GM12865 (cell line): Measurements from ENCODE around the gene KCNMB4.

Experiments
- DNase-seq: peaks from one replicate; pipeline ENCODE4 v3.0.0; 2010; ENCODE audit warnings: low read depth
- H3K4me3 ChIP-seq: 2 replicates; pipeline ENCODE4 v1.5.1; 2011; ENCODE audit warnings: mild to moderate bottlenecking, low read depth, low read length, control low read depth
- CTCF ChIP-seq: IDR thresholded peaks from 2 replicates; pipeline ENCODE4 v1.5.1; 2011; ENCODE audit warnings: low read length, control low read depth, low read depth, inconsistent platforms; ENCODE audit not compliant: insufficient read depth; ENCODE audit errors: missing control alignments

The KCNMB4 gene

GRCh38 chr12:70365648-70366518 lies at the start of gene KCNMB4:
Gene KCNMB4 (plus strand): TSS chr12:70366290. CDS start chr12:70366735, 445 bp downstream.
- DNase-seq: peak; percentile 63
- H3K4me3 ChIP-seq: peak within 1 kb of the TSS; percentile 82
- TF ChIP-seq CTCF: no peak

GRCh38 chr12:70317781-70318180 lies 48.3 kb upstream of the KCNMB4 start:
- no peak for TF ChIP-seq CTCF
- peak; percentile 83 for DNase-seq
- H3K4me3 ChIP-seq: no peak overlapping the region

GRCh38 chr12:70319605-70320004 lies 46.5 kb upstream of the KCNMB4 start:
- no peak for TF ChIP-seq CTCF
- DNase-seq: no peak
- no peak overlapping the region for H3K4me3 ChIP-seq

GRCh38 chr12:70321191-70321590 lies 44.9 kb upstream of the KCNMB4 start:
- no peak for DNase-seq
- no peak overlapping the region for H3K4me3 ChIP-seq
- TF ChIP-seq CTCF: no peak

- no peak overlapping the region for H3K4me3 ChIP-seq
- no peak for TF ChIP-seq CTCF
- no peak for DNase-seq
Measured at GRCh38 chr12:70327541-70327940, 38.5 kb upstream of the KCNMB4 start.

- DNase-seq: no peak
- no peak for TF ChIP-seq CTCF
- no peak overlapping the region for H3K4me3 ChIP-seq
Measured at GRCh38 chr12:70329728-70330127, 36.4 kb upstream of the KCNMB4 start.

- DNase-seq: no peak
- no peak for TF ChIP-seq CTCF
- no peak overlapping the region for H3K4me3 ChIP-seq
Measured at GRCh38 chr12:70330158-70330557, 35.9 kb upstream of the KCNMB4 start.
